GM18508 (cell line): ENCODE data around the gene FAM167B.
"Not testable (repeated sequence)": the region's sequence is repeated elsewhere in the genome, so short reads cannot be mapped to it uniquely, and the experiment has no call there.

Experiments
- ATAC-seq: cut with Tn5 transposase; IDR thresholded peaks from one replicate; pipeline ENCODE4 v1.9.1; 2021; ENCODE audit warnings: moderate number of reproducible peaks; ENCODE audit not compliant: insufficient read depth, unreplicated experiment

Gene FAM167B

GRCh38 chr1:32291708-32292538 is 44.9 kb downstream of the FAM167B start, which contains the start of gene HDAC1:
TSS of gene HDAC1 (plus strand) at chr1:32292083. CDS start at chr1:32292170, 87 bp downstream.
- ATAC-seq, result peak; percentile 68

- not testable (repeated sequence) for ATAC-seq
These were observed 51.2 kb downstream of the FAM167B start for GRCh38 chr1:32298211-32298610.
